Prostate gland (tissue), 2 donors: ENCODE results near the gene MTAP.

ENCODE experiments used
- CTCF ChIP-seq, 4 experiments: fragments of 200-600 bp in 2 of 4; fragments of 450-650 bp in 2 of 4; sonication (generic) in 2 of 4; IDR thresholded peaks; 1 replicate in 3 of 4; 2 replicates in 1 of 4; pipeline ENCODE4 v1.5.1; 2016 to 2019; ENCODE audit warnings: antibody characterized with exemption in 4 of 4, mild to moderate bottlenecking in 2 of 4, moderate library complexity in 2 of 4
- POLR2A ChIP-seq: fragments of 450-650 bp; IDR thresholded peaks from one replicate; pipeline ENCODE4 v1.6.1; 2016; ENCODE audit warnings: antibody characterized with exemption, mild to moderate bottlenecking
- POLR2AphosphoS5 ChIP-seq: sonication (generic); formaldehyde crosslinking; IDR thresholded peaks from one replicate; pipeline ENCODE4 v1.6.1; 2017; ENCODE audit warnings: antibody characterized with exemption

GRCh38 chr9:21972361-21972760 is 169.9 kb downstream of the MTAP start:
- TF ChIP-seq CTCF (IDR thresholded peaks at IDR 0.05) (no peak), POLR2A (no peak), POLR2AphosphoS5 (no peak)
